ENCODE data around the gene TMCC2. TPM values are rescaled to one million over a fixed set of nuclear protein-coding genes. Genes with fewer than 3 reads are reported as not detected.

TMCC2 gene
- total RNA-seq, 1 donor from 2014 or later: 1.5 TPM

Other genes with a start within 250 kb of the TMCC2 start
- not detected in 2 replicates for gene CNTN2, start 184.7 kb upstream of the TMCC2 start, total RNA-seq
- gene TMEM81, start 143.5 kb upstream of the TMCC2 start, total RNA-seq: 1.2 and 3.0 TPM in 2 replicates
- gene RBBP5, start 106.0 kb upstream of the TMCC2 start, total RNA-seq: 17.7 and 28.9 TPM in 2 replicates
- 11.1 and 14.5 TPM in 2 replicates for gene DSTYK, start 16.2 kb upstream of the TMCC2 start, total RNA-seq
- gene NUAK2, start 93.8 kb downstream of the TMCC2 start, total RNA-seq: 1.2 and 1.8 TPM in 2 replicates
- not detected in 2 replicates for gene KLHDC8A, start 129.0 kb downstream of the TMCC2 start, total RNA-seq
- gene LEMD1, start 194.1 kb downstream of the TMCC2 start, total RNA-seq: not detected in 2 replicates
- gene BLACAT1, start 228.1 kb downstream of the TMCC2 start, total RNA-seq: not detected in 2 replicates